Stimulated activated CD8-positive, alpha-beta memory T cell treated with anti-CD3 and anti-CD28 coated beads, Interleukin-15, amount 100 ng/mL, for 4 hours (primary cell): ENCODE measurements around the gene TRIM65.

Source experiments
- DNase-seq, 2 donors: peaks; one replicate each; pipeline ENCODE4 v3.0.0-alpha.2; 2020; ENCODE audit warnings: low read depth in 2 of 2

Gene TRIM65

DNA sequence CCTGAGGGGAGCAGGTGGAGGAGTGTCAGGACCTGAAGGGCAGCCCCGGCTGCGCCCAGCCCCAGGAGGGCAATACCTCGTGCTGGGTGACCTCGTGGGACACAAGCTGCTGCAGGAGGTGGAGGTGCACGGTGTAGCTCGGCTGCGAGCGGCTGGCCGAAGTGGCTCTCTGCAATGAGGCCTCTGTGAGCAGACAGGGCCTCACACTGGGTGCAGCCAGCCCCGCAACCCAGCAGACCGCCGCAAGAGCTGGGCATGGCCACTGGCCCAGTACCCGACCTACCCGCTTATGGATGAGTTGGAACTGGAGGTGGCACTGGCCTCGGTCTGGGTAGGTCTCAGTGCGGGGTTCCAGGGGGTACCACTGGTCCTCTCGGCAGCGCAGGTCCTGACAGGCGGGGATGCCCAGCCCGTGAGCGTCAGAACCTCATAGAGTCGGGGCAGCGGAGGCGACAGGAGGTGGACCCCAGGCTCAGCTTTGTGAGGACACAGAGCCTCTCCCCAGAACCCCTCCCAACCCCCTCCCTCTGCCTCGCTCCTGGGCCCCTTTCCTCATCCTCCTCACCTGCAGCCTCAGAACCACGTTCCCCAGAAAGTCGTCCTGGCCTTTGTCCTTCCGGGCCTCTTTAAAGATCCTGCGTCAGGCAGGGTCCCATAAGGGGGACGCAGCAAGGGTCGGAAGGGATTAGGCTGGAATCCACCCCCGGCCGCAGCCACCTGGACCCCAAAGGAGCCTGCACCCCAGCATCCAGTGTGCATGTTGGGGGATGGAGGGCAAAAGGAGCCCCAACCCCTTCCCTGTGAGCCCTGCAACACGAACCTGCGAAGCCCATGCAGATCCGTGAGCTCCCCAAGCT, 56.6 kb downstream of the TRIM65 start:
- no peak for DNase-seq
